Activated CD4-positive, alpha-beta T cell treated with anti-CD3 and anti-CD28 coated beads for 24 hours (primary cell): ENCODE data around the gene TMEM255B.
"Not testable (repeated sequence)": the region's sequence is repeated elsewhere in the genome, so short reads cannot be mapped to it uniquely, and the experiment has no call there.

ENCODE experiments used
- DNase-seq, 2 donors: peaks; one replicate each; pipeline ENCODE4 v3.0.0-alpha.2; 2020; ENCODE audit warnings: low read depth in 2 of 2

Gene TMEM255B

GRCh38 chr13:113758651-113759524 lies at the start of gene TMEM255B:
Gene TMEM255B (plus strand): TSS chr13:113759226. CDS start chr13:113759270, 44 bp downstream.
- DNase-seq: peak; percentile 65 to 72

GRCh38 chr13:113722921-113723320 lies 36.1 kb upstream of the TMEM255B start:
- DNase-seq: no peak

GRCh38 chr13:113723410-113724015 lies 35.5 kb upstream of the TMEM255B start:
- no peak for DNase-seq

GRCh38 chr13:113724016-113724758 lies 34.8 kb upstream of the TMEM255B start:
- DNase-seq: no peak

- peak; percentile 76 to 80 for DNase-seq
Measured at GRCh38 chr13:113724780-113725315, 34.2 kb upstream of the TMEM255B start.

GRCh38 chr13:113725329-113726105 lies 33.5 kb upstream of the TMEM255B start:
- peak; percentile 19 to 68 for DNase-seq

GRCh38 chr13:113726106-113726821 lies 32.8 kb upstream of the TMEM255B start:
- DNase-seq: not testable (repeated sequence)

- DNase-seq: no peak
Measured at GRCh38 chr13:113726961-113727411, 32.0 kb upstream of the TMEM255B start.

- no peak for DNase-seq
Measured at GRCh38 chr13:113728571-113729054, 30.4 kb upstream of the TMEM255B start.

- no peak for DNase-seq
Measured at GRCh38 chr13:113729187-113730019, 29.6 kb upstream of the TMEM255B start.

- DNase-seq: no peak
Measured at GRCh38 chr13:113730258-113730691, 28.8 kb upstream of the TMEM255B start.

GRCh38 chr13:113730831-113731191 lies 28.2 kb upstream of the TMEM255B start:
- no peak for DNase-seq

- DNase-seq: no peak
Measured at GRCh38 chr13:113731192-113732175, 27.5 kb upstream of the TMEM255B start.

GRCh38 chr13:113732176-113732960 lies 26.7 kb upstream of the TMEM255B start:
- DNase-seq: no peak

GRCh38 chr13:113732961-113733950 lies 25.8 kb upstream of the TMEM255B start:
- DNase-seq: no peak
